GM23338 (cell line): Measurements from ENCODE around the gene NNT. TPM values are rescaled to one million over a fixed set of nuclear protein-coding genes. Genes with fewer than 3 reads are reported as not detected.

ENCODE experiments used
- ATAC-seq: fragments of 200-7000 bp; cut with Tn5 transposase; 3 replicates; pipeline ENCODE4 v1.9.1; 2020
- DNase-seq: peaks from one replicate; pipeline ENCODE4 v3.0.0-alpha.2; 2015; ENCODE audit warnings: low spot score
- H2AFZ ChIP-seq: fragments of 200-600 bp; sonication (generic); 2 replicates; pipeline ENCODE4 v1.8.0; 2016; ENCODE audit warnings: antibody characterized with exemption, mild to moderate bottlenecking, moderate library complexity
- H3F3A ChIP-seq: fragments of 200-600 bp; sonication (generic); replicated peaks from 2 replicates; pipeline ENCODE4 v1.8.0; 2017; ENCODE audit warnings: antibody characterized with exemption, mixed run types, low read depth
- H3K27ac ChIP-seq: fragments of 200-600 bp; sonication (generic); 2 replicates; pipeline ENCODE4 v1.6.1; 2016; ENCODE audit warnings: low read depth
- H3K27me3 ChIP-seq: fragments of 200-600 bp; sonication (generic); 2 replicates; pipeline ENCODE4 v1.8.0; 2016; ENCODE audit warnings: mild to moderate bottlenecking, mixed run types, moderate library complexity; ENCODE audit not compliant: insufficient read depth
- H3K36me3 ChIP-seq: fragments of 200-600 bp; sonication (generic); 2 replicates; pipeline ENCODE4 v1.8.0; 2016; ENCODE audit warnings: mild to moderate bottlenecking; ENCODE audit not compliant: insufficient read depth
- H3K4me1 ChIP-seq: fragments of 200-600 bp; sonication (generic); 2 replicates; pipeline ENCODE4 v1.8.0; 2016; ENCODE audit warnings: mild to moderate bottlenecking, moderate library complexity; ENCODE audit not compliant: insufficient read depth
- H3K4me2 ChIP-seq: fragments of 200-600 bp; sonication (generic); 2 replicates; pipeline ENCODE4 v1.7.1; 2017; ENCODE audit warnings: mixed run types
- H3K4me3 ChIP-seq: fragments of 200-600 bp; sonication (generic); 2 replicates; pipeline ENCODE4 v1.6.1; 2016; ENCODE audit warnings: mixed run types
- H3K79me2 ChIP-seq: fragments of 200-600 bp; sonication (generic); replicated peaks from 2 replicates; pipeline ENCODE4 v1.8.0; 2017; ENCODE audit warnings: mild to moderate bottlenecking; ENCODE audit not compliant: insufficient read depth
- H3K9me2 ChIP-seq: fragments of 200-600 bp; sonication (generic); 2 replicates; pipeline ENCODE4 v1.8.0; 2017; ENCODE audit not compliant: insufficient read depth
- H4K20me1 ChIP-seq: fragments of 200-600 bp; sonication (generic); replicated peaks from 2 replicates; pipeline ENCODE4 v1.8.0; 2017; ENCODE audit warnings: mild to moderate bottlenecking; ENCODE audit not compliant: insufficient read depth
- H3K27ac Mint-ChIP-seq: 2 replicates; pipeline ENCODE4 v1.8.0; 2020; ENCODE audit warnings: inconsistent platforms, mild to moderate bottlenecking, moderate library complexity, mixed read lengths
- H3K27me3 Mint-ChIP-seq: 3 replicates; pipeline ENCODE4 v1.8.0; 2022; ENCODE audit warnings: low read depth, mild to moderate bottlenecking, moderate library complexity, mixed read lengths, inconsistent platforms; ENCODE audit not compliant: insufficient read depth, poor library complexity
- H3K36me3 Mint-ChIP-seq: 3 replicates; pipeline ENCODE4 v1.8.0; 2021; ENCODE audit warnings: low read depth, mild to moderate bottlenecking, inconsistent platforms, moderate library complexity, mixed read lengths
- H3K4me1 Mint-ChIP-seq: 3 replicates; pipeline ENCODE4 v1.8.0; 2020; ENCODE audit warnings: mild to moderate bottlenecking, inconsistent platforms, mixed read lengths
- H3K4me3 Mint-ChIP-seq: 3 replicates; pipeline ENCODE4 v1.8.0; 2021; ENCODE audit warnings: moderate library complexity, mild to moderate bottlenecking, inconsistent platforms, mixed read lengths
- H3K9me3 Mint-ChIP-seq: 3 replicates; pipeline ENCODE4 v1.8.0; 2020; ENCODE audit warnings: moderate library complexity, mild to moderate bottlenecking, inconsistent platforms, mixed read lengths
- CREB1 ChIP-seq: fragments of 250-450 bp; sonication (Bioruptor Pico); IDR thresholded peaks from 2 replicates; pipeline ENCODE4 v1.5.0; 2020; ENCODE audit warnings: low read depth, mild to moderate bottlenecking, moderate library complexity
- EZH2phosphoT487 ChIP-seq: fragments of 200-600 bp; sonication (generic); IDR thresholded peaks from one replicate; pipeline ENCODE4 v1.8.1; 2018; ENCODE audit warnings: antibody characterized with exemption; ENCODE audit not compliant: unreplicated experiment
- JUNB ChIP-seq: IDR thresholded peaks from one replicate; pipeline ENCODE4 v1.6.1; 2016; ENCODE audit warnings: antibody characterized with exemption; ENCODE audit not compliant: unreplicated experiment
- NANOG ChIP-seq: IDR thresholded peaks from 2 replicates; pipeline ENCODE4 v1.6.1; 2016; ENCODE audit warnings: antibody characterized with exemption, borderline replicate concordance
- ZNF114 ChIP-seq: fragments of 250-450 bp; sonication (Bioruptor Pico); IDR thresholded peaks from 2 replicates; pipeline ENCODE4 v1.5.0; 2020; ENCODE audit warnings: mild to moderate bottlenecking, moderate library complexity
- polyA plus RNA-seq: library from polyadenylated mRNA; unstranded; fragments of >200 nt; fragmentation: Nextera tagmentation; extraction: Ambion mirVana; gene quantifications from 2 replicates; pipeline ENCODE4 v1.2.1, GENCODE V29; 2016
- total RNA-seq: library from RNA; depleted of rRNA; stranded (reverse); fragments of >200 nt; shearing (Covaris generic); gene quantifications from 2 replicates; pipeline ENCODE4 v1.2.3, GENCODE V29; 2014
- TF ChIP-seq, protein P1 (sequence below): fragments of 250-450 bp; sonication (Bioruptor Pico); IDR thresholded peaks from 2 replicates; pipeline ENCODE4 v1.5.0; 2020; ENCODE audit warnings: mild to moderate bottlenecking, moderate library complexity
- TF ChIP-seq, protein P2 (sequence below): IDR thresholded peaks from 2 replicates; pipeline ENCODE4 v1.6.1; 2016; ENCODE audit warnings: antibody characterized with exemption

Gene NNT
- total and polyA plus RNA-seq, 2 experiments from 2014 or later = 10.8 to 15.9 TPM

DNA sequence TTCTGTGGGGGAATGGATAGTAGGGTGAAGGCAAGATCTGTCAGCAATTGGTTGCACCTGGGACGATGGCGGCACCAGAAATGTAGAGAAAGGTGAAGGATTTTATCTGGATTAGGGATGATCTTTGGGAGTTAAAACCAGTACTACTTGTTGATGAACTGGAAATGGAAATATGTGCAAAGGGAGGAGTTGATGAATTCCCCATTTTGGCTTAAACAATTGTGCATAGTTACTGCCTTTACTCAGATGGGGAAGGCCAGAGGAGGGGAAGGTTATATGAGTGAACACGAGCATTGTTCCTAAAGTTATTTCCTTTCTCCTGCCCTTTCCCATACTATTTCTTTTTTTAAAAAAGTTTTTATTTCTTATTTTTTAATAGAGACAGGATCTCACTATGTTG is 19.1 kb downstream of the NNT start (continued):
- TF ChIP-seq, protein P1, sequence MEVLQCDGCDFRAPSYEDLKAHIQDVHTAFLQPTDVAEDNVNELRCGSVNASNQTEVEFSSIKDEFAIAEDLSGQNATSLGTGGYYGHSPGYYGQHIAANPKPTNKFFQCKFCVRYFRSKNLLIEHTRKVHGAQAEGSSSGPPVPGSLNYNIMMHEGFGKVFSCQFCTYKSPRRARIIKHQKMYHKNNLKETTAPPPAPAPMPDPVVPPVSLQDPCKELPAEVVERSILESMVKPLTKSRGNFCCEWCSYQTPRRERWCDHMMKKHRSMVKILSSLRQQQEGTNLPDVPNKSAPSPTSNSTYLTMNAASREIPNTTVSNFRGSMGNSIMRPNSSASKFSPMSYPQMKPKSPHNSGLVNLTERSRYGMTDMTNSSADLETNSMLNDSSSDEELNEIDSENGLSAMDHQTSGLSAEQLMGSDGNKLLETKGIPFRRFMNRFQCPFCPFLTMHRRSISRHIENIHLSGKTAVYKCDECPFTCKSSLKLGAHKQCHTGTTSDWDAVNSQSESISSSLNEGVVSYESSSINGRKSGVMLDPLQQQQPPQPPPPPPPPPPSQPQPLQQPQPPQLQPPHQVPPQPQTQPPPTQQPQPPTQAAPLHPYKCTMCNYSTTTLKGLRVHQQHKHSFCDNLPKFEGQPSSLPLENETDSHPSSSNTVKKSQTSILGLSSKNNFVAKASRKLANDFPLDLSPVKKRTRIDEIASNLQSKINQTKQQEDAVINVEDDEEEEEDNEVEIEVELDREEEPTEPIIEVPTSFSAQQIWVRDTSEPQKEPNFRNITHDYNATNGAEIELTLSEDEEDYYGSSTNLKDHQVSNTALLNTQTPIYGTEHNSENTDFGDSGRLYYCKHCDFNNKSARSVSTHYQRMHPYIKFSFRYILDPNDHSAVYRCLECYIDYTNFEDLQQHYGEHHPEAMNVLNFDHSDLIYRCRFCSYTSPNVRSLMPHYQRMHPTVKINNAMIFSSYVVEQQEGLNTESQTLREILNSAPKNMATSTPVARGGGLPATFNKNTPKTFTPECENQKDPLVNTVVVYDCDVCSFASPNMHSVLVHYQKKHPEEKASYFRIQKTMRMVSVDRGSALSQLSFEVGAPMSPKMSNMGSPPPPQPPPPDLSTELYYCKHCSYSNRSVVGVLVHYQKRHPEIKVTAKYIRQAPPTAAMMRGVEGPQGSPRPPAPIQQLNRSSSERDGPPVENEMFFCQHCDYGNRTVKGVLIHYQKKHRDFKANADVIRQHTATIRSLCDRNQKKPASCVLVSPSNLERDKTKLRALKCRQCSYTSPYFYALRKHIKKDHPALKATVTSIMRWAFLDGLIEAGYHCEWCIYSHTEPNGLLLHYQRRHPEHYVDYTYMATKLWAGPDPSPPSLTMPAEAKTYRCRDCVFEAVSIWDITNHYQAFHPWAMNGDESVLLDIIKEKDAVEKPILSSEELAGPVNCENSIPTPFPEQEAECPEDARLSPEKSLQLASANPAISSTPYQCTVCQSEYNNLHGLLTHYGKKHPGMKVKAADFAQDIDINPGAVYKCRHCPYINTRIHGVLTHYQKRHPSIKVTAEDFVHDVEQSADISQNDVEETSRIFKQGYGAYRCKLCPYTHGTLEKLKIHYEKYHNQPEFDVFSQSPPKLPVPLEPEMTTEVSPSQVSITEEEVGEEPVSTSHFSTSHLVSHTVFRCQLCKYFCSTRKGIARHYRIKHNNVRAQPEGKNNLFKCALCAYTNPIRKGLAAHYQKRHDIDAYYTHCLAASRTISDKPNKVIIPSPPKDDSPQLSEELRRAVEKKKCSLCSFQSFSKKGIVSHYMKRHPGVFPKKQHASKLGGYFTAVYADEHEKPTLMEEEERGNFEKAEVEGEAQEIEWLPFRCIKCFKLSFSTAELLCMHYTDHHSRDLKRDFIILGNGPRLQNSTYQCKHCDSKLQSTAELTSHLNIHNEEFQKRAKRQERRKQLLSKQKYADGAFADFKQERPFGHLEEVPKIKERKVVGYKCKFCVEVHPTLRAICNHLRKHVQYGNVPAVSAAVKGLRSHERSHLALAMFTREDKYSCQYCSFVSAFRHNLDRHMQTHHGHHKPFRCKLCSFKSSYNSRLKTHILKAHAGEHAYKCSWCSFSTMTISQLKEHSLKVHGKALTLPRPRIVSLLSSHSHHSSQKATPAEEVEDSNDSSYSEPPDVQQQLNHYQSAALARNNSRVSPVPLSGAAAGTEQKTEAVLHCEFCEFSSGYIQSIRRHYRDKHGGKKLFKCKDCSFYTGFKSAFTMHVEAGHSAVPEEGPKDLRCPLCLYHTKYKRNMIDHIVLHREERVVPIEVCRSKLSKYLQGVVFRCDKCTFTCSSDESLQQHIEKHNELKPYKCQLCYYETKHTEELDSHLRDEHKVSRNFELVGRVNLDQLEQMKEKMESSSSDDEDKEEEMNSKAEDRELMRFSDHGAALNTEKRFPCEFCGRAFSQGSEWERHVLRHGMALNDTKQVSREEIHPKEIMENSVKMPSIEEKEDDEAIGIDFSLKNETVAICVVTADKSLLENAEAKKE (CRISPR knock-in tag) = no peak
- TF ChIP-seq CREB1 (CRISPR knock-in tag) = no peak
- TF ChIP-seq, protein P2, sequence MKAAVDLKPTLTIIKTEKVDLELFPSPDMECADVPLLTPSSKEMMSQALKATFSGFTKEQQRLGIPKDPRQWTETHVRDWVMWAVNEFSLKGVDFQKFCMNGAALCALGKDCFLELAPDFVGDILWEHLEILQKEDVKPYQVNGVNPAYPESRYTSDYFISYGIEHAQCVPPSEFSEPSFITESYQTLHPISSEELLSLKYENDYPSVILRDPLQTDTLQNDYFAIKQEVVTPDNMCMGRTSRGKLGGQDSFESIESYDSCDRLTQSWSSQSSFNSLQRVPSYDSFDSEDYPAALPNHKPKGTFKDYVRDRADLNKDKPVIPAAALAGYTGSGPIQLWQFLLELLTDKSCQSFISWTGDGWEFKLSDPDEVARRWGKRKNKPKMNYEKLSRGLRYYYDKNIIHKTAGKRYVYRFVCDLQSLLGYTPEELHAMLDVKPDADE = no peak

DNA sequence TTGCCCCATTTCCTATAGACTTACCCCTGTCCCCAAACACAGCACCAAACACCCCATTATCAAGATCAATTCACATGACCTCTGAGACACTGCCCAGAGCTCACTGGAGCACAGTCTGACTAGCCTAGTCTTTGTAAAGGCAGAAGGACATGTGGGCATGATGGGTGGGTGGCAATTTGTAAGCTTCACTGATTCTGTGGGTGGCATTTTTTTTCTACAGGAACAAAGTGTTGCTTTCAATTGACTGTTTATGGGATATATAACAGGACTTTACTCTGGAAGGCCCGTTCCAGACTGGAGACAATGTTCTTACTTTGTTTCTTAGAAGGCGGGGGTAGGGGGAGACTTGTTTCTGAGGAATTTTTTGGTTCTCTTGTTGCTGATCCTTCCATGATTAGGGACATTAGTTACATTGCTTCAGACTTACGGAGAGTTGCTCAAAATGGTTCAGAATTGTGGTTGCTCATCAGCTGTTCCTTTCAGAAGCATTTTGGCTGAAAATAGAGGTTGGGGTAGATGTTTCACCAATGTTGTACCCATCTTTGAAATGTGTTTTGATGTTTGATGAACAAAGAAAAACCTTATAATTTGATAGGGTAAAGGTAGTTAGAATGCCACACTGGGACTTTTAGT is 20.2 kb downstream of the NNT start:
- no peak for ATAC-seq
- no peaks in the 10 kb centered on the region for H3K9me3 Mint-ChIP-seq
- TF ChIP-seq EZH2phosphoT487 (no peak), CREB1 (CRISPR knock-in tag) (no peak), NANOG (no peak), JUNB (no peak), ZNF114 (CRISPR knock-in tag) (no peak)
- TF ChIP-seq, protein P2 = no peak

More for the DNA sequence above, 20.2 kb downstream of the NNT start:
- Histone ChIP-seq H3K9me2 (no peaks in the 10 kb centered on the region), H3K27ac (no peak overlapping the region), H3K4me3 (no peak overlapping the region), H3K79me2 (no peaks in the 10 kb centered on the region), H3K4me2 (no peak overlapping the region), H2AFZ (no peak overlapping the region), H4K20me1 (no peaks in the 10 kb centered on the region), H3K27me3 (no peaks in the 10 kb centered on the region), H3K36me3 (no peaks in the 10 kb centered on the region), H3F3A (no peaks in the 10 kb centered on the region), H3K4me1 (no peaks in the 10 kb centered on the region)
- H3K27ac Mint-ChIP-seq = peak overlapping the region; percentile 6; the same call in 1 of the 2 replicates
- peaks cover 4% of the 10 kb centered on the region for H3K27me3 Mint-ChIP-seq
- no peak for DNase-seq
- H3K36me3 Mint-ChIP-seq = peaks cover 3% of the 10 kb centered on the region; the same call in 1 of the 3 replicates
- no peak overlapping the region for H3K4me3 Mint-ChIP-seq
- H3K4me1 Mint-ChIP-seq = peaks cover 7% of the 10 kb centered on the region
